Ishikawa (cell line): ENCODE results near the gene RNF112.

Experiments used
- CEBPB ChIP-seq: IDR thresholded peaks from 2 replicates; pipeline ENCODE4 v1.6.1; 2012
- EGR1 ChIP-seq: IDR thresholded peaks from 2 replicates; pipeline ENCODE4 v1.6.1; 2012
- EP300 ChIP-seq: IDR thresholded peaks from 2 replicates; pipeline ENCODE4 v1.6.1; 2012; ENCODE audit warnings: borderline replicate concordance
- NFIC ChIP-seq: IDR thresholded peaks from 2 replicates; pipeline ENCODE4 v1.6.1; 2012
- RAD21 ChIP-seq: IDR thresholded peaks from 2 replicates; pipeline ENCODE4 v1.6.1; 2012; ENCODE audit warnings: low read depth
- TAF1 ChIP-seq: IDR thresholded peaks from 2 replicates; pipeline ENCODE4 v1.6.1; 2012; ENCODE audit warnings: low read depth, mild to moderate bottlenecking
- TCF12 ChIP-seq: IDR thresholded peaks from 2 replicates; pipeline ENCODE4 v1.6.1; 2012; ENCODE audit warnings: low read depth
- TEAD4 ChIP-seq: IDR thresholded peaks from 2 replicates; pipeline ENCODE4 v1.6.1; 2012
- YY1 ChIP-seq: IDR thresholded peaks from 2 replicates; pipeline ENCODE4 v1.6.1; 2012; ENCODE audit warnings: low read depth
- ZBTB7A ChIP-seq: IDR thresholded peaks from 2 replicates; pipeline ENCODE4 v1.6.1; 2012; ENCODE audit warnings: low read depth
- TF ChIP-seq, protein P1 (sequence below): IDR thresholded peaks from 2 replicates; pipeline ENCODE4 v1.6.1; 2012; ENCODE audit warnings: low read depth, mild to moderate bottlenecking
- TF ChIP-seq, protein P2 (sequence below): IDR thresholded peaks from 2 replicates; pipeline ENCODE4 v1.6.1; 2012

DNA sequence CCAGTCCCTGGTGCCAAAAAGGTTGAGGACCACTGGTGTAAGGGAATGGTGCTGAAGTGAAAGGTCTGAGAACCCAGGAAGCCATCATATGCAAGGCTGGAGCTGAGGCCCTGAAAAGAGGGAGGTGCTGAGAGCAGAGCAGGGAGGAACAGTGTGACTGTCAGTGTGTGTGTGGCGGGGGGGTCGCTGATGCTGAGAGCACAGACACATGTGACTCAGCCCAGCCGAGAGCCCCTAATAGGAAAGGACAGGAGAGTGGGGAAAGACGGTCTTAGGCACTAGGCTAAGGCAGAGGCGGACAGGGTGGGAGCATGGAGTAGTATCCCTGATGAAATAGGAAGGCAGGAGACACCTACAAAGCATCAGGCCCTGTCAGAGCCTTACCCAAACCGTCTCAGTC lies 49.7 kb upstream of the RNF112 start:
- no peak for TF ChIP-seq YY1
- TF ChIP-seq CEBPB: no peak
- TF ChIP-seq NFIC: no peak
- no peak for TF ChIP-seq EGR1
- TF ChIP-seq ZBTB7A: no peak
- no peak for TF ChIP-seq EP300
- TF ChIP-seq TAF1: no peak
- TF ChIP-seq TCF12: no peak
- TF ChIP-seq, protein P1, sequence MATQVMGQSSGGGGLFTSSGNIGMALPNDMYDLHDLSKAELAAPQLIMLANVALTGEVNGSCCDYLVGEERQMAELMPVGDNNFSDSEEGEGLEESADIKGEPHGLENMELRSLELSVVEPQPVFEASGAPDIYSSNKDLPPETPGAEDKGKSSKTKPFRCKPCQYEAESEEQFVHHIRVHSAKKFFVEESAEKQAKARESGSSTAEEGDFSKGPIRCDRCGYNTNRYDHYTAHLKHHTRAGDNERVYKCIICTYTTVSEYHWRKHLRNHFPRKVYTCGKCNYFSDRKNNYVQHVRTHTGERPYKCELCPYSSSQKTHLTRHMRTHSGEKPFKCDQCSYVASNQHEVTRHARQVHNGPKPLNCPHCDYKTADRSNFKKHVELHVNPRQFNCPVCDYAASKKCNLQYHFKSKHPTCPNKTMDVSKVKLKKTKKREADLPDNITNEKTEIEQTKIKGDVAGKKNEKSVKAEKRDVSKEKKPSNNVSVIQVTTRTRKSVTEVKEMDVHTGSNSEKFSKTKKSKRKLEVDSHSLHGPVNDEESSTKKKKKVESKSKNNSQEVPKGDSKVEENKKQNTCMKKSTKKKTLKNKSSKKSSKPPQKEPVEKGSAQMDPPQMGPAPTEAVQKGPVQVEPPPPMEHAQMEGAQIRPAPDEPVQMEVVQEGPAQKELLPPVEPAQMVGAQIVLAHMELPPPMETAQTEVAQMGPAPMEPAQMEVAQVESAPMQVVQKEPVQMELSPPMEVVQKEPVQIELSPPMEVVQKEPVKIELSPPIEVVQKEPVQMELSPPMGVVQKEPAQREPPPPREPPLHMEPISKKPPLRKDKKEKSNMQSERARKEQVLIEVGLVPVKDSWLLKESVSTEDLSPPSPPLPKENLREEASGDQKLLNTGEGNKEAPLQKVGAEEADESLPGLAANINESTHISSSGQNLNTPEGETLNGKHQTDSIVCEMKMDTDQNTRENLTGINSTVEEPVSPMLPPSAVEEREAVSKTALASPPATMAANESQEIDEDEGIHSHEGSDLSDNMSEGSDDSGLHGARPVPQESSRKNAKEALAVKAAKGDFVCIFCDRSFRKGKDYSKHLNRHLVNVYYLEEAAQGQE: no peak
- TF ChIP-seq RAD21: no peak
- TF ChIP-seq, protein P2, sequence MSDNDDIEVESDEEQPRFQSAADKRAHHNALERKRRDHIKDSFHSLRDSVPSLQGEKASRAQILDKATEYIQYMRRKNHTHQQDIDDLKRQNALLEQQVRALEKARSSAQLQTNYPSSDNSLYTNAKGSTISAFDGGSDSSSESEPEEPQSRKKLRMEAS: no peak
- no peak for TF ChIP-seq TEAD4
